NT2/D1 (cell line): Measurements from ENCODE around the gene AQP2.

Source experiments
- SUZ12 ChIP-seq: IDR thresholded peaks from 2 replicates; pipeline ENCODE4 v1.6.1; 2011; ENCODE audit not compliant: insufficient read length, insufficient read depth; ENCODE audit errors: extremely low read depth
- ZNF274 ChIP-seq: IDR thresholded peaks from 2 replicates; pipeline ENCODE4 v1.6.1; 2011; ENCODE audit warnings: mild to moderate bottlenecking, low read depth, low read length

DNA sequence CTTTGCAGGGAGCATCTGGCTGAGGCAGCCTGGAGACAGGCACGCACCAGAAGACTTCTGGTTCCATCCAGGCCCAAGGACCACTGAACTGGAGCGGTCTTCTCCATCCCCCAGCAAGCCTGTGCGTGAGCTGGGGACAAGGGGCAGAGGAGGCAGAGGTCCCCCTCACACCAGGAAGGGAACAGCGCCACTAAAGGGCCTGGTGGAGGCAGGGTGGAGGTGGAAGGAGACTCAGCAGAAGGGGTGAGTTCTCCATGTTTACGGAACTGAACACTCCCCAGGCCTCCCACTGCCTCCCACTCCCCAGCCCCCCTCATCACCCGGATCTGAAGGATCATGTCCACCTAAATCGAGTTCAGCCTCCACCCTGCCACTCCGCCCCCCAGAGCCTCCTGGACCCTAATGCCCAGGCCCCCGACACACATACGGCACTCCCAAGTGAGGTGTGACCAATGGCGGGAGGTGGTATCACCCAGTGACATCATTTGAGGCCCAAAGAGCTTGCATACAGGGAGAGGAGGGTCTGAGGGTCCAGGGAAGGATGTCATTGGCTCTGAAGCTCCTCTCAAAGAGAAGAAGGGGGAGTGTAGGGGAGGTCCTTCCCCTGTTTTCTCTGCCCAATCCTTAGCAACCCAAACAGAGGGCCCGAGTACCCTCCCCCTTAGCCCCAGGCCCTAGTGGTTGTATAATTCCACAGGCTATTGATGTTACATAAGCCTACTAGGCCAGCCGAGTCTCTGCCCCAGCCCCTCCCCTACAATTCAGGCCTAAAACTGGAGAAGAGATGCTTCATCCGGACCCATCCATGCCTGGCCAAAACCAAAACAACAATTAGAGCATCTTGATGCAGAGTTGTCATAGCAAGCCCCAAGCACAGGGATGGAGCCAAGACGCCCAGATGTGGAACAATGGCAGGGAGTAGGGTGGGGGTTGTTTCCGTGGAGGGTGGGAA, 47.9 kb upstream of the AQP2 start:
- no peak for TF ChIP-seq ZNF274
- no peak for TF ChIP-seq SUZ12
